ENCODE results near the gene PRR20D.
"Not testable (repeated sequence)": the region's sequence is repeated elsewhere in the genome, so short reads cannot be mapped to it uniquely, and the experiment has no call there.

PRR20D gene

GRCh38 chr13:57160332-57160731 lies at the start of gene PRR20D:
TSS of gene PRR20D (plus strand) at chr13:57160632. CDS start at chr13:57161019, 387 bp downstream.
- not testable (repeated sequence) for DNase-seq (ENCODE audit: low read depth in 4 of 4, low spot score in 1 of 4)

- no peak for DNase-seq (ENCODE audit: low read depth in 4 of 4, low spot score in 1 of 4)
Observed at GRCh38 chr13:57114945-57115344, 45.5 kb upstream of the PRR20D start.

- no peak for DNase-seq (ENCODE audit: low read depth in 4 of 4, low spot score in 1 of 4)
Observed at GRCh38 chr13:57123681-57124080, 36.8 kb upstream of the PRR20D start.

DNA sequence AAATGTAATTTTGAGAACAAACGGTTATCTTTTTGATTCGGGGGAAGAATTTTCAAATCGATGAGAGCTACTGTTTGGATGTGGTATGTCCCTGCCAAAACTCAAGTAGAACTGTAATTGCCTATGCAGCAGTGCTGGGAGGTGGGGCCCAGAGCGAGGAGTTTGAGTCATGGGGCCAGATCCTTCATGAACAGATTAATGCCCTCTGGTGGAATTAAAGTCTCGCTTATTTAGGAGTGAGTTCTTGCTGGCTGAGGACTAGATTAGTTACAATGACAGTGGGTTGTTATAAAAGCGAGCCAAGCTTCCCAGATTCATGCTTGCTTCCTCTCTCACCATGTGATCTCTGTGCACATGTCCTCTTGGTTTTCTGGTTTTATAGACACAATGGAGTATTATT lies 31.5 kb upstream of the PRR20D start:
- no peak for DNase-seq (ENCODE audit: low read depth in 4 of 4, low spot score in 1 of 4)

DNA sequence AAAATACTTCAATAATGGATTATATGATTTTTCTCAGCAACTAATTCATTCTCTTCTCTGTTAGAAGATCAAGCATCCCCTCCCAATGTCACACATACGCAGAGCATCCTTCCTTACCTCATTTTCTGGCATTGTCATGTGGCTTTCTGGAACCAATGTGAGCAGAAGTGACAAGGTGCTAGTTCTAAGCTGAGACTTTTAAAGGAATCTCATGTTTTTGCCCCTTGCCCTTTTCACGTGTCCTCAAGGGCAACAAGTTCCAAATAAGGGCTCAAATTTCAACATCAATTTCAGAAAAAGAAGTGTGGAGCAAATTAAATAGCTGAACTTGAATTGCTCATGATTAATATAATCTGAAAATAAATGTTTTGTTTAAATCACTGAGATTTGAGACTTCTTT lies 24.3 kb upstream of the PRR20D start:
- DNase-seq (ENCODE audit: low read depth in 4 of 4, low spot score in 1 of 4), result no peak

GRCh38 chr13:57137585-57137984 lies 22.8 kb upstream of the PRR20D start:
- DNase-seq (ENCODE audit: low read depth in 4 of 4, low spot score in 1 of 4), result no peak

- no peak for DNase-seq (ENCODE audit: low read depth in 4 of 4, low spot score in 1 of 4)
Observed at GRCh38 chr13:57138988-57139387, 21.4 kb upstream of the PRR20D start.

DNA sequence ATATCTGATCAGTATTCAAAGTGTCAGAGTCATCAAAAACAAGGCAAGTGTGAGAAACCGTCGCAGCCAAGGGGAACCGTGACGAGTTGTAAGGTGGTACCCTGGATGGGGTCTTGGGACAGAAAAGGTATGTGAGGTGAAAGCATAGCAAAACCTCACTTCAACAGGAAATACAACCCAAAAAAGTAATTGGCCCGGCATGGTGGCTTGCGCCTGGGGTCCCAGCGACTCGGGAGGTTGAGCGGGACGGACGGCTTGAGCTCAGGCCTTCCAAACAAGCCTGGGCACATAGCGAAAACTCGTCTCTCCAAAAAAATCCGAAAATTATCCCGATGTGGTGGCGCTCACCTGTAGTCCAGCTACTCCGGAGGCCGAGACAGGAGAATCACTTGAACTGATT lies 20.7 kb upstream of the PRR20D start:
- DNase-seq (ENCODE audit: low read depth in 4 of 4, low spot score in 1 of 4), result not testable (repeated sequence)

DNA sequence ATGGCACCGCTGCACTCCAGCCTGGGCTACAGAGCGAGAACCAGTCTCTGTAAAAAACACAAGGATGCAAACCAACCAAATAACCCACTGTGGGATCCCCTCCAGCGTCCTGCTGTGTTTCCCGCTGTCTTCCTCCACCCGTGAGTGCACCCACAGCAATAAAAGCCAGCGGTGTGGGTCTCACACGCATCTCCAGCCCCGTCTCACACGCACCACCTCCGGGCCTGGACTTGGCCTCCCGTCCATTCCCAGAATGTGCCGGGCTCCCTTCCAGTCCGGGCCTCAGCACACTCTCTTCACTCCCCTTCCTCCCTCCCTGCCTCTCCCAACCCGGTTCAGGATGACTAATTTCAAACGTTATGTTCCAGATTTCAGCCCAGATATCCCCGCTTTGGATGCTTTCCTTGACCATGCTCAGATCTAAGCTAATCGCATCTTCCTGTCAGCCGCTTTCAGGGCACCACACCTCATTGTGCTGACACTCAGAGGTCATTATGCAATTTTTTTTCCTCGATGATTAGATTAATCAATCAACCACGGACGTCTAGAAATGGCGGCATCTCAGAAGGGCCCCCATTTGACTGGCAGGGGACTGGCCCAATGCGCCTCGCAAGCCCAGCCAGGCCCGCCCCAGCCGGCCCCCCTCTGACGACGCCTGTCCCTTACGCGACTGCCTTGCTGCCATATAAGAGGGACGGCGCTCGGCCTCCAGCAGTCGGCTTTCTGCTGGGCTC lies 20.0 kb upstream of the PRR20D start, which contains the start of gene PRR20A:
Gene PRR20A, plus strand, starts transcription at position 684 of the 734 bp plus-strand sequence. CDS start 387 bp downstream, outside the sequence.
- not testable (repeated sequence) for DNase-seq (ENCODE audit: low read depth in 4 of 4, low spot score in 1 of 4)

- DNase-seq (ENCODE audit: low read depth in 4 of 4, low spot score in 1 of 4), result not testable (repeated sequence)
Observed at GRCh38 chr13:57147188-57147587, 13.2 kb upstream of the PRR20D start, which contains the start of gene PRR20B. TSS of gene PRR20B (plus strand) at chr13:57147488. CDS start at chr13:57147875, 387 bp downstream.

DNA sequence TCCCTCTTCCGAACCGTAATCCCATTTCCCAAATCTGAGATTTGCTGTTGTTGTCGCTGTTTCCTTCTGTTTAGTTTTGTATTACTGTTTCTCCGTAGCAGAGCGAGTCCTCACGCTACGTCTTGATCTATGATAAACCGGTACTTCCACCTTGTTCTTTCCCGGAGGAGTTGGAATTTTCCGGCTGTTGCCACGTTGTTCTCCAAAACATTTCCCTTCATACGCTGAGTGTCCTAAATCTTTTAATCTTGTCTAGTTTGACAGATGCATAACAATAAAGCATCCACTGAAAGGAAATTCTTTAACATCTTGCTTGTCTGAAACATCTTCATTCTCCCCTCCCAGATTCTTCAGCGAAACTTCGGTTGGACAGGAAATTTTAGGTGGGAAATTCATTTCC lies 12.3 kb upstream of the PRR20D start:
- DNase-seq (ENCODE audit: low read depth in 4 of 4, low spot score in 1 of 4), result not testable (repeated sequence)

DNA sequence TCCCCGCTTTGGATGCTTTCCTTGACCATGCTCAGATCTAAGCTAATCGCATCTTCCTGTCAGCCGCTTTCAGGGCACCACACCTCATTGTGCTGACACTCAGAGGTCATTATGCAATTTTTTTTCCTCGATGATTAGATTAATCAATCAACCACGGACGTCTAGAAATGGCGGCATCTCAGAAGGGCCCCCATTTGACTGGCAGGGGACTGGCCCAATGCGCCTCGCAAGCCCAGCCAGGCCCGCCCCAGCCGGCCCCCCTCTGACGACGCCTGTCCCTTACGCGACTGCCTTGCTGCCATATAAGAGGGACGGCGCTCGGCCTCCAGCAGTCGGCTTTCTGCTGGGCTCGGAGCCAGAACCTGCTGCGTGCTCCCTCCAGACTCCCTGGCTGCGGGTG lies 6.7 kb upstream of the PRR20D start, which contains the start of gene PRR20C:
Gene PRR20C, plus strand, starts transcription at position 301 of the 400 bp plus-strand sequence. CDS start 387 bp downstream, outside the sequence.
- DNase-seq (ENCODE audit: low read depth in 4 of 4, low spot score in 1 of 4), result not testable (repeated sequence)

GRCh38 chr13:57166897-57167296 lies 6.5 kb downstream of the PRR20D start, which contains the start of gene PRR20E:
TSS of gene PRR20E (plus strand) at chr13:57167197. CDS start at chr13:57167584, 387 bp downstream.
- not testable (repeated sequence) for DNase-seq (ENCODE audit: low read depth in 4 of 4, low spot score in 1 of 4)

- DNase-seq (ENCODE audit: low read depth in 4 of 4, low spot score in 1 of 4), result no peak
Observed at GRCh38 chr13:57191667-57192066, 31.2 kb downstream of the PRR20D start.

DNA sequence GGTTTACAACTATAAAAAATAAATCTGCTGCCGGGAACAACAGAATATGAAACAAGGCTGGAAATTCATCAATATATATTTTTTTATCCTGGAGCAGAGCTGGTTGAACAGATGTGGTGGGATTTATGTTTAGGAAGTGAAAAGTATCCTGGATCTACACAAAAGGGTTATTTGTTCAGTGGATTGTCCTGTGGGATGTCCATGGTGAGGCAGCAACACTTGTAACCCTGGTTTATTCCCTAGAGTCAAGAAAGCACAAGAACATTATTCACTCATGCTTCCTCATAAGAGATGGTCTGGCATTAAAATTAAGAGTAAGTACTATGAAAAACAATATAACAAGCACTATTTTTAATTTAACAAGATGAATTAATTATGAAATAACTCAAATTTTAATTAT lies 52.6 kb downstream of the PRR20D start:
- no peak for DNase-seq (ENCODE audit: low read depth in 4 of 4, low spot score in 1 of 4)

Data from stimulated activated CD4-positive, alpha-beta T cell treated with anti-CD3 and anti-CD28 coated beads, Interleukin-1b, Interleukin-23, amount 100 ng/mL, for 24 hours (primary cell).